Ishikawa (cell line): ENCODE data around the gene PTPN13.

Source experiments
- CREB1 ChIP-seq: IDR thresholded peaks from 2 replicates; pipeline ENCODE4 v1.6.1; 2012; ENCODE audit warnings: low read depth
- YY1 ChIP-seq: IDR thresholded peaks from 2 replicates; pipeline ENCODE4 v1.6.1; 2012; ENCODE audit warnings: low read depth
- ZBTB7A ChIP-seq: IDR thresholded peaks from 2 replicates; pipeline ENCODE4 v1.6.1; 2012; ENCODE audit warnings: low read depth

- no peak for TF ChIP-seq YY1
- no peak for TF ChIP-seq CREB1
- TF ChIP-seq ZBTB7A, result no peak
These were observed 28.5 kb upstream of the PTPN13 start for GRCh38 chr4:86565651-86566050.
